NCI-H345 (cell line): ENCODE data around the gene SPAG9.
A peak's percentile ranks its signal among the peaks of the same experiment; 100 is the strongest.

Source experiments
- DNase-seq: peaks from one replicate; lab custom pipeline; 2025; lab: John Stamatoyannopoulos, UW

The SPAG9 gene

DNA sequence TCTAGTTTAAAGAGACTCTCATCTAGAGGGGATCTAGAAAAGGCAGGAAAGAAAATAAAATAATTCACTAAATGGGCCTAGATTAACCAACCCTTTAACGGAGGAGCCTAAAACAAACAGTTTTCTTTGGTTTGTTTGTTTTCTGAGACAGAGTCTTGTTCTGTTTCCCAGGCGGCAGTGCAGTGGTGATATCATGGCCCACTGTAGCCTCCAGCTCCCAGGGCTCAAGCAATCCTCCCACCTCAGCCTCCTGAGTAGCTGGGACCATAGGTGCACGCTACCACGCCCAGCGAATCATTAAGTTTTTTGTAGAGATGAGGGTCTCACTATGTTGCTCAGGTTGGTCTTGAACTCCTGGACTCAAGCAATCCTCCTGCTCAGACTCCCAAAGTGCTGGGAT is 132.2 kb downstream of the SPAG9 start:
- DNase-seq, result no peak

DNA sequence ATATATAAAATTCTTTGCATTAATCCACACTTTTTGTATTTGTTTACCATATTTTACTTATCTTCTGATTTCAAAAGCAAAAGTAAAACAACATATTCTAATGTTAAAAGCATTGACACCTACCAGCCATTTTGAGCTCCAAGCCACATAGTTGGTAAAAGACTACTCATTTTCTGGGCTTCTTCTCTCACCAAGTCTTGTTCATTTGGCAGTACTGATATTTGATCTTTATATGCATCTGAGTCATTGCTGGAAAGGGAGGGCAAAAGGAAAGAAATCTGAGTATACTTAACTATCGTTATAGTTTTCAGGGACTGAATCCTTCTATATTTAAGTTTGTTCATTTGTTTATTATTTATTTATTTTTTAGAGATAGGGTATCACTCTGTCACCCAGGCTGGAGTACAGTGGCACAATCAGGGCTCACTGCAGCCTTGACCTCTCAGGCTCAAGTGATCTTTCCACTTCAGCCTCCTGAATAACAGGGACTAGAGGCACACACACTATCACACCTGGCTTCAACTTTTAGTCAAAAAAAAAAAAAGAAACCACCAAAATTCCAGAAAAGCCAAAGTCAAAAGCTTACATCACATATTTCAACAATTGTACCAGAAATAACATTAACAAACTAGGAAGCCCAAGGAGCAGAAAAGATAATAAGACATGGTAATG is 133.5 kb downstream of the SPAG9 start:
- DNase-seq, result no peak

DNA sequence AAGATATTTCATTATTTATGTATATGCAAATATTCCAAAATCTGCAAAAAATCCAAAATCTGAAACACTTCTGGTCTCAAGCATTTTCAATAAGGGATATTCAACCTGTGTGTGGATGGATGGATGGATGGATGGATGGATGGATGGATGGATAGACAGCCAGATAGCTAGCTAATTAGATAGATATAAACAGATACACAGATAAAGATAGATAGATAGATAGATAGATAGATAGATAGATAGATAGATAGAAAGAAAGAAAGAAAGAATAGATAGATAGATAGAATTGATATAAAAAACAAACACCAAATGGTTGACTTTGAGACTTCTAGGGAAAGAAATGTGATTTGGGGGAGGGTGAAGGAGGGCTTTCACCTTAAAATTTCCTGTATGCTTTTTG is 139.4 kb downstream of the SPAG9 start:
- no peak for DNase-seq

DNA sequence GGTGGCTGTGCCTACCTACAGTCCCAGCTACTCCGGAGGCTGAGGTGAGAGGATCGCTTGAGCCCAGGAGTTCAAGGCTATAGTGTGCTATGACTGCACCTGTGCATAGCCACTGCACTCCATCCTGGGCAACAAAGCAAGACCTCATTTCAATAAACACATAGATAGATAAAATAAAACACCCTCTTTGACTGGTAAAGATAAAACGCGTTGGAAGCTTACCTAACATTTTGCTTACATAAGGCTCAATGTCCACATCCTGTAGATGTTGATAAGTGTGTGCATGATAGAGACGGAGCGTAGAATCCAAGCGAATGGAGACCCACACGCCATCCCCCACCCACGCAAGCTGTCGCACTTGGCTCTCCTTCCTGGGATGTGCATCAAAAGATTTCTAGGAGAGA is 141.1 kb downstream of the SPAG9 start:
- no peak for DNase-seq

- no peak for DNase-seq
Measured at GRCh38 chr17:50977487-50978159, 143.0 kb downstream of the SPAG9 start.

GRCh38 chr17:50976951-50977472 is 143.7 kb downstream of the SPAG9 start:
- no peak for DNase-seq

- DNase-seq, result no peak
Measured at GRCh38 chr17:50973557-50974494, 146.8 kb downstream of the SPAG9 start.

DNA sequence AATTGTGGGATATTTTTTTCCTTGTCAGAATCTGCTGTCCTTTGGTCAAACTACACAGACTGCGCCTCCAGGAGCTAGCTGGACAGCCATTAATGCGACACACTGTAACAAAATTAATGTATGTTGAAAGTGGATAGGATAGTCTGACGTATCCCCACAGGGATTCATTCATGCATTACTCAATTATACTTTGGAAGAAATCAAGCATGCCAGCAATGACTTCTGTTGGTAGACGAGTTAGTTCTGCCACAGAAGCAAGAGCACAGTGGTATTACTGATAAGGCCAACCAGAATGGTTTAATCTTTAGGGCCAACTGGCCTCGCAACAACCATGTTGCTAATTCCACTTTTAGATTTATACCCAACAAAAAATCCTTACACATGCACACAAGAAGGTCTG is 148.1 kb downstream of the SPAG9 start:
- DNase-seq, result no peak

GRCh38 chr17:50967795-50968194 is 152.9 kb downstream of the SPAG9 start:
- DNase-seq, result no peak

DNA sequence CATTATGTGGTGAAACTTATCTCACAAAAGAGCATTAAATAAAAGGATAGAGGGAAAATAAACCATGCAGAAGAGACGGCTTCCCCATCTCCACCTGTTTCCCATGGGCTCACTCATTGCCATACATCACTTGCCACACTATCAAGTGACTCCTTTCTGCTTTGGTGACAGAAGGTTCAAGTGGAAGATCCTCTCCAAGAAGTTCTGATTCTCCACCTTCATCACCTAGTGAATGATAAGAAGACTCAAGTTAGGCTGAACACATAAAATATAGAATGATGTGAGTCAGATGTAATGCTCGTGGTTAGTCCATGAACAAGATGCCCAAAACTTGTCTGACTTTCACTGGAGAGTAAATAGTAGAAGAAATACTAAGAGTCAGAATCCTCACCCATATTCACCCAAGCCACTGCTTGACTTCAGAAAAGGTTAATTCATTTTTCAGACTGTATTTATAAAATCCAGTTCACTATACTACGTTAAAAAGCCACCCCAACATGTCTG is 154.5 kb downstream of the SPAG9 start:
- no peak for DNase-seq

DNA sequence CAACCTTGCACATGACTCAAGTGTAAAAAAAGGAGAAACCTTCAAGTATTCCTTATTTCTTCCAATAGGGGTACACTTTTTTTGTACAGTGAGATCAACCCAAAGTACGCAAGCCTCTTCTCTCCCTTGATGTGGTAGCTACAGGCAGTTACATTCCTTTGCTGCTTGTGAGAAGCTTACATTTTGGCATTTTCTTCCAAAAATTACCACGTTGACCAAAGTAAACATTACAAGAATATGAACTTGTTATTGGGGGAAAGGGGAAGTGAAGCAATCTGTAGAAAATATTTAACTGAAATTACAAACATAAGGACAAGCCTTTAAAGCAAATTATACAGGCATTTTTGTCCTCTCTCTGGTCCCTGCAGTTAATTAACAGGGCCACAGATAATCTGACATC is 157.5 kb downstream of the SPAG9 start:
- DNase-seq, result no peak

DNA sequence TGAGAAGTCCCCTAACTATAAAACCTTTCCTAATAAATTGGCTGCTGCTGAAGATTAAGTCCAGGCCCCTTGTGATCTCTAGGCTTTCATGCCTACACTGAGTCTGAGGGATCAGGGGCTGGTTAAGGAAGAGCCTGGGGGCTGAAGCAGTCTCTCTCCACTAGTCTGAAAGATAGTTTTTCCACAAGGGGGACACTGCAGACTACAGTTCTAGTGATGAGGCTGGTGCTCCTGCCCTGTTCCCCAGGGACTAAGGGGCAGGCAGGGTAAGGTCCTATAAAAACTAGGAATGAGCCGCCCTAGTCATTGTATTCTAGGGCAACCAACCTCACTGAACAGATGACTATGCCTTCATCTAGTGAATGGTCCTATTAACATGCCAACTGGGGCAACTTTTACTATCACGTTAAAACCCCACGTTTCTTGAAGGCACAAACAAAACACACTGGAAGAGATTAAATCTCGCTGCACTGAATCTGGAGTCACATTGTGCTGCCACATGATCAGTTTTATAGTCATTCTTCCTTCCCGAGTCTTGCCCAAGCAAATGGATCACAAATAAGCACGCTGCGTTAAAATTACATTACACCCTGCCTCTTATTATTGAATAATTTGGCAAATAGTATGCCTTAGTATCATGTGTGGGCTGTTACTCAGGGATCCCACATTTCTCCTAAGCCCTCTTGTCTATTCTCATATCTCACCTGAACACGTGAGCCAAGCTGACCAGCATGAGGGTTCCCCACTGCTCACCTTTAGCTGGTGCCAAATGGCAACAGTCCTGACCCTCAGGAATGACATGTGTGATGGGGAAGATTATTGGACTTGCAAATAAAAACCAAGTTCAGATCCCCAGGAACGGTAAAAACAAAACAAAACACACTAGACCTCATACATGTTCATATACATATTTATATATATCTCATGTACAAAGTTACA is 159.1 kb downstream of the SPAG9 start:
- DNase-seq, result no peak

GRCh38 chr17:50959341-50959740 is 161.3 kb downstream of the SPAG9 start:
- DNase-seq, result no peak

DNA sequence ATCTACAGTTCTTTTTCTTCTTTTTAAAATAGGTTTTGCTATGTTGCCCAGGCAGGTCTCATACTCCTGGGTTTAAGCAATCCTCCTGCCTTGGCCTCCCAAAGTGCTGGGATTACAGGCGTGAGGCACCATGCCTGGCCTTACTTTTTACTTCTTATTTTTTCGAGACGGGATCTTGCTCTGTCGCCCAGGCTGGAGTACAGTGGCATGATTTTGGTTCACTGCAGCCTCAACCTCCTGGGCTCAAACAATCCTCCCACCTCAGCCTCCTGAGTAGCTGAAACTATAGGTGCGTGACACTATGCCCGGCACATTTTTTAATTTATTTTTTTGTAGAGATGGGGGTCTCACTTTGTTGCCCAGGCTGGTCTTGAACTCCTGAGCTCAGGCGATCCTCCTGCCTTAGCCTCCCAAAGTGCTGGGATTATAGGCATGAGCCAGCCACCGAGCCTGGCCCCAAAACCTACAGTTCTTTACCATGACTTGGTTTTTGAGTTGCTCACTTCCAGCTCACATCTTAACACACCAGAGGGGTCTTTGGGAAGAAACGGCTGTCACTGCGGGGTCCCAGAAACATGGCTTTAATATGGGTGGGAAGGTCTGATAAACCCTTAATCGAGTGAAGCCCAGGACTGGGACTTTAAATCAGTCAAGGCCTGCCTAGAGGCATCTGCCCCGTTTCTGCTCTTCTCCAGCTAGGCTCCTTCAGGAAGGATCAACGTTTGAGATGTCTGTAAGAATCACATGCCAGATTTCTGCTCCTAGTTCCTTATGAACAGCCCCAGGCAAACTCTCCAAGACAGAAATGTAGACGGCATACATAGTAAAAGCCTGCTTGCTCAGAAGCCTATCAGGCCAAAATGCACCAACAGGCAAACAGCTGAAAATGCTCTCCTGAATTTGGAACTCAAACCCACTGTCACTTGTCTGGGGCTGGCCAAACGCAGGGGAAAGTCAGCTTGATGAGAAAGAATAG is 162.8 kb downstream of the SPAG9 start:
- no peak for DNase-seq

DNA sequence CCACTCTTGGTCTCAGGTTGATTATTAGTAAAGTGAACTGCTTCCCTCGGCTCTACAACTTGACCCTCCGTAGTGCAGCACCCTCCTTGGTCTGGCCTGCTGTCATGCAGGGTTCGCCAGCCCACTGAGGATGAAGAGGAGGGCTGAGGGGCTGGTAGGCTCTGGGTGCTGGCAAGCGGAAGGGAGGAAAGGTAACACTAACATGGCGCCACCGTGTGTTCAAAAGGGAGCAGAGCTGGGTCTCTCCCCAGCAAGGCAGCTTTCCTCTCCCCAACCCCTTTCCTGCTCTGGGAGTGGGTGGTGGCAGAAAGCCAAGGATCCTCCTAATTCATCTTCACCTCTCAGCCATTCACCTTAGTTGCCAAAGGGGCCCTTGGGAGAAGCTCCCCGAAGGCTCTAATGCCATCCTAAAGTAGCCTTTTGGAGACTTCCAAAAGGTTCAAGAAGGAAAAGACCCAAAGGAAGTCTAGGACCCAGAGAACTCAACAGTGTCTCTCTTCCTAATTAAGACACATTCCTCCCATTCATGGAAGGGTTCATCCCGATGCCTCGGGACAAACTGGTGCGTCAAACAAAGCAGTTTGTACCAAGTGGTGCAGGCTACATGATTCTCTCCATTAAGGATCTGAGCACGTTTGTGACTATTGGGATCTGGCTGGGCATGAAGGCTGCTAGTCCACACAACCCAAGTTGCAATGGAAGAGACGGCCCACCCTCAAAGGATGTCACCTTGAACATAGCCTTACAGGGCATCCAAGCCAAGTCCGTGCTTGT is 163.7 kb downstream of the SPAG9 start:
- peak; percentile 78 for DNase-seq

- DNase-seq, result no peak
Measured at GRCh38 chr17:50956409-50956749, 164.3 kb downstream of the SPAG9 start.

DNA sequence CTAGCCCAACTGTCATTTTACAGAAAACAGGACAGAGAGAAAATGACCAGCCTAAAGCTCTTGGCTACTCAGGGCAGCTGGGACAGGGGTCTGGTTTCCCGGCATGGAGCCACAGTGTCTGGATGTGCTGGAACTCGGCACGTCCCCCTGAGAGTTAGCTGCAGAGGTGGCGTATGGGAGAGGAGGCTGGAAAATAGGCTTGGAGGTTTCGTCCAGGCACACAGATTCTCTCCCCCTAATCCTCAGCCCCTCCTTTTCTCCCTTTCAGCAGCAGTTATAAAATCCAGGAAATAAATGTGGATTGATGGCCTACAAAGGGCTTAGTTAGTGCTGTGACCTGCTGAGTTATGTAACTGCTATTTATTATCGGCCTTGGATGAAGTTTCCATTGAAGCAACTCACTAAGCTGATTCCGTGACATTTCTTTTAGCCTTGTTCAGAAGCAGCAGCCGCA is 165.0 kb downstream of the SPAG9 start:
- no peak for DNase-seq

- no peak for DNase-seq
Measured at GRCh38 chr17:50955160-50955559, 165.5 kb downstream of the SPAG9 start.

- DNase-seq, result no peak
Measured at GRCh38 chr17:50954641-50955121, 166.0 kb downstream of the SPAG9 start.
